ENCODE measurements around the gene P2RY8. TPM values are rescaled to one million over a fixed set of nuclear protein-coding genes. Genes with fewer than 3 reads are reported as not detected.
"Not testable (repeated sequence)": the region's sequence is repeated elsewhere in the genome, so short reads cannot be mapped to it uniquely, and the experiment has no call there.

Gene P2RY8
- total RNA-seq, 1 experiment from 2014 or later: not detected

GRCh38 chrX:1545776-1546408 is 8.9 kb upstream of the P2RY8 start:
- no peaks in the 10 kb centered on the region for H3K4me1 Mint-ChIP-seq (ENCODE audit: low read depth, unreplicated experiment)
- TF ChIP-seq CTCF (IDR thresholded peaks at IDR 0.05; ENCODE audit: unreplicated experiment): no peak
- CTCF ChIA-PET: no interaction called here
- H3K36me3 Mint-ChIP-seq (ENCODE audit: insufficient read depth, unreplicated experiment): no peaks in the 10 kb centered on the region
- no peaks in the 10 kb centered on the region for H3K9me3 Mint-ChIP-seq (ENCODE audit: low read depth, unreplicated experiment)
- intact Hi-C loops (cut with micrococcal nuclease; ENCODE audit: unreplicated experiment): no loop called here
- H3K4me3 Mint-ChIP-seq (ENCODE audit: low read depth, unreplicated experiment): no peak overlapping the region
- BruUV-seq (replicated peaks): no TSS peak
- DNase-seq: no peak
- no peaks in the 10 kb centered on the region for H3K27me3 Mint-ChIP-seq (ENCODE audit: unreplicated experiment)
- no peak overlapping the region for H3K27ac Mint-ChIP-seq (ENCODE audit: unreplicated experiment)

GRCh38 chrX:1542994-1543725 is 6.2 kb upstream of the P2RY8 start:
- Mint-ChIP-seq H3K4me1 (ENCODE audit: low read depth, unreplicated experiment) (no peaks in the 10 kb centered on the region), H3K36me3 (ENCODE audit: insufficient read depth, unreplicated experiment) (no peaks in the 10 kb centered on the region), H3K9me3 (ENCODE audit: low read depth, unreplicated experiment) (no peaks in the 10 kb centered on the region), H3K27me3 (ENCODE audit: unreplicated experiment) (no peaks in the 10 kb centered on the region), H3K4me3 (ENCODE audit: low read depth, unreplicated experiment) (no peak overlapping the region), H3K27ac (ENCODE audit: unreplicated experiment) (no peak overlapping the region)
- BruUV-seq (replicated peaks): no TSS peak
- CTCF ChIA-PET: no interaction called here
- no peak for TF ChIP-seq CTCF (IDR thresholded peaks at IDR 0.05; ENCODE audit: unreplicated experiment)
- DNase-seq: no peak
- intact Hi-C loops (cut with micrococcal nuclease; ENCODE audit: unreplicated experiment): no loop called here

- H3K4me1 Mint-ChIP-seq (ENCODE audit: low read depth, unreplicated experiment); DNase-seq; intact Hi-C loops (cut with micrococcal nuclease; ENCODE audit: unreplicated experiment); H3K27me3 Mint-ChIP-seq (ENCODE audit: unreplicated experiment); H3K27ac Mint-ChIP-seq (ENCODE audit: unreplicated experiment); CTCF ChIA-PET; BruUV-seq (replicated peaks); H3K36me3 Mint-ChIP-seq (ENCODE audit: insufficient read depth, unreplicated experiment); H3K4me3 Mint-ChIP-seq (ENCODE audit: low read depth, unreplicated experiment); H3K9me3 Mint-ChIP-seq (ENCODE audit: low read depth, unreplicated experiment): not testable (repeated sequence)
These were observed 2.2 kb upstream of the P2RY8 start for GRCh38 chrX:1539146-1539545.

GRCh38 chrX:1537716-1538090 is 718 bp upstream of the P2RY8 start:
- H3K27me3 Mint-ChIP-seq (ENCODE audit: unreplicated experiment); H3K4me3 Mint-ChIP-seq (ENCODE audit: low read depth, unreplicated experiment); BruUV-seq (replicated peaks); H3K36me3 Mint-ChIP-seq (ENCODE audit: insufficient read depth, unreplicated experiment); DNase-seq; CTCF ChIA-PET; H3K4me1 Mint-ChIP-seq (ENCODE audit: low read depth, unreplicated experiment); intact Hi-C loops (cut with micrococcal nuclease; ENCODE audit: unreplicated experiment); H3K27ac Mint-ChIP-seq (ENCODE audit: unreplicated experiment); H3K9me3 Mint-ChIP-seq (ENCODE audit: low read depth, unreplicated experiment): not testable (repeated sequence)

- BruUV-seq (replicated peaks): no TSS peak
- Mint-ChIP-seq H3K4me1 (ENCODE audit: low read depth, unreplicated experiment) (peaks cover 6% of the 10 kb centered on the region), H3K36me3 (ENCODE audit: insufficient read depth, unreplicated experiment) (no peaks in the 10 kb centered on the region), H3K27me3 (ENCODE audit: unreplicated experiment) (no peaks in the 10 kb centered on the region), H3K4me3 (ENCODE audit: low read depth, unreplicated experiment) (no peak overlapping the region), H3K9me3 (ENCODE audit: low read depth, unreplicated experiment) (no peaks in the 10 kb centered on the region), H3K27ac (ENCODE audit: unreplicated experiment) (no peak overlapping the region)
- CTCF ChIA-PET: no interaction called here
- TF ChIP-seq CTCF (IDR thresholded peaks at IDR 0.05; ENCODE audit: unreplicated experiment): no peak
- intact Hi-C loops (cut with micrococcal nuclease; ENCODE audit: unreplicated experiment): no loop called here
- DNase-seq: no peak
These were observed 314 bp downstream of the P2RY8 start for GRCh38 chrX:1536712-1537030.
